Thoracic aorta (tissue), 2 donors: ENCODE results near the gene KIRREL3. TPM values are rescaled to one million over a fixed set of nuclear protein-coding genes. Genes with fewer than 3 reads are reported as not detected.

Source experiments
- ATAC-seq: fragments of 150-250 bp; one replicate; pipeline ENCODE4 v1.8.0; 2017; ENCODE audit warnings: low read depth; ENCODE audit not compliant: insufficient number of reproducible peaks, low FRiP score
- DNase-seq: peaks from one replicate; pipeline ENCODE4 v3.0.0-alpha.2; 2020; ENCODE audit warnings: low spot score
- H3K27ac ChIP-seq, 2 donors: fragments of 200-600 bp; sonication (generic); 1 replicate in 1 of 2; 2 replicates in 1 of 2; pipeline ENCODE4 v1.5.1; 2016; ENCODE audit warnings: mild to moderate bottlenecking in 2 of 2, moderate library complexity in 2 of 2
- H3K27me3 ChIP-seq: fragments of 200-600 bp; sonication (generic); replicated peaks from 2 replicates; pipeline ENCODE4 v1.6.0; 2016; ENCODE audit warnings: mild to moderate bottlenecking; ENCODE audit not compliant: insufficient read depth
- H3K36me3 ChIP-seq: fragments of 200-600 bp; sonication (generic); one replicate; pipeline ENCODE4 v1.5.1; 2016
- H3K4me1 ChIP-seq, 2 donors: fragments of 200-600 bp; sonication (generic); 1 replicate in 1 of 2; 2 replicates in 1 of 2; pipeline versions ENCODE4 v1.5.1 to v1.6.0; 2016; ENCODE audit warnings: low read depth in 2 of 2, mild to moderate bottlenecking in 1 of 2; ENCODE audit not compliant: control insufficient read depth in 1 of 2
- H3K4me3 ChIP-seq: fragments of 200-600 bp; sonication (generic); 2 replicates; pipeline ENCODE4 v1.5.1; 2016; ENCODE audit warnings: mild to moderate bottlenecking
- H3K9me3 ChIP-seq: fragments of 200-600 bp; sonication (generic); 2 replicates; pipeline ENCODE4 v1.5.1; 2016
- CTCF ChIP-seq: fragments of 200-600 bp; sonication (generic); IDR thresholded peaks from one replicate; pipeline ENCODE4 v1.5.1; 2019; ENCODE audit warnings: antibody characterized with exemption
- total RNA-seq, 2 donors: library from RNA; depleted of rRNA; stranded (reverse); fragments of >200 nt; gene quantifications; one replicate each; pipeline versions ENCODE4 v1.1.0 to v1.2.3, GENCODE V29; 2016

The KIRREL3 gene
- total RNA-seq, 2 donors from 2014 or later: not detected

DNA sequence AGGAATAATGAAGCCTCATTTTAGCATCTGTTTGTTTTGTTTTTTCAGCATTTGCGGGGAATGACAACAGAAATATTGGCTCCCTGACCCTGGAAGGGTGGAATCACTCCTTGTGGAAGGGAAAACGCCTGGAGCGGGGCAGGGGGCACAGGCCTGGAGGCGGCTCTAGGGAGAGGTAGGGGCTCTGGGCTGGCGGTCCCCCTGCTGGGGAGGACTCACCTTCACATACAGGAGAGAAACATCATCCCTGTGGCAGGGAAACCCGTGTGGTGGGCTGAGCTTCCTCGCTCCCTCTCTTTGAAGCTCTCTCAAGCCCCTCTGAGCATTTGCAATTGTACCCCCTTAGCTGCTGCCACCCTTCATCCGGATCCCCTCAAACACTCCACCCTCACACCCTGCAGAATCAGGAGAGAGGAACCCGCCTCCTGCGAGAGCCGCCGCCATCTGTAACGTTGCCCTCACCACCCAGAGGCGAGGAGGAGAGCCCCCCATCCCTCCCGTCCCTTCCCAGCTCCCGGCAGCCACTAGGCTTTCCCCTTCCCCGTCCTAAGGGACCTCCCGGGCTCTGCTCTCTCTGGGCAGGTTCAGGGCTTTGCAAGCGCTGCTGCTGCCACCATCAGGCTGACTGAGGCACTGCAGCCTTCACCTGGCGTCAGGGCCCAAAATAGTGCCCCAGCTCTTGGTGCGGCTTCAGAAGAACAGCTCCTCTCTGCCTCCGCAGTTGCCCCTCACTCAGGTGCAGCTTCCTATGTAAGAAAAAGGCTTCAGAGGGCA is 10.4 kb downstream of the KIRREL3 start:
- ATAC-seq (no peak), DNase-seq (no peak)
- TF ChIP-seq CTCF: peak; percentile 68
- Histone ChIP-seq H3K4me1 (no peaks in the 10 kb centered on the region), H3K36me3 (no peaks in the 10 kb centered on the region), H3K9me3 (no peaks in the 10 kb centered on the region), H3K27me3 (no peaks in the 10 kb centered on the region), H3K4me3 (no peak overlapping the region), H3K27ac (no peak overlapping the region)

DNA sequence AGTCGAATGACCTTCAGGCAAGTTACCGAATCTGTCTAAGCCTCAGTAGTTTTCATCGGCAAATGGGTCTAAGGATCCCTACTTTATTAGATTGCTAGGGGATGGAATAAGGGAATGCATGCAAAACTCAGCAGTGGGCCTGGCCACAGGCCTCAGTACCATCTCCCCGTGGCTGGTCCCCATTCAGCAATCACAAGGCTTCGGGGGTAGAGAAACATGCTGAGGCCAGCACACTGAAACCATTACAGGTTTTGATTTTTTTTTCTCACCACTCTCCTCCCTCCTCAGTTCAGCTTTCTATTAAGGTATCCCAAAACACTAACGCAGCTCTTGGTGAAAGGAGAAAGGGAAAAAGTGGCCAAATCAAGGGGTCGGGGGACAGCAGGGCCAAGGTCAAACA is 11.9 kb downstream of the KIRREL3 start:
- H3K4me1 ChIP-seq: no peaks in the 10 kb centered on the region
- no peak overlapping the region for H3K4me3 ChIP-seq
- H3K9me3 ChIP-seq: no peaks in the 10 kb centered on the region
- no peak overlapping the region for H3K27ac ChIP-seq
- DNase-seq: no peak
- TF ChIP-seq CTCF: no peak
- ATAC-seq: no peak
- H3K36me3 ChIP-seq: no peaks in the 10 kb centered on the region
- no peaks in the 10 kb centered on the region for H3K27me3 ChIP-seq

DNA sequence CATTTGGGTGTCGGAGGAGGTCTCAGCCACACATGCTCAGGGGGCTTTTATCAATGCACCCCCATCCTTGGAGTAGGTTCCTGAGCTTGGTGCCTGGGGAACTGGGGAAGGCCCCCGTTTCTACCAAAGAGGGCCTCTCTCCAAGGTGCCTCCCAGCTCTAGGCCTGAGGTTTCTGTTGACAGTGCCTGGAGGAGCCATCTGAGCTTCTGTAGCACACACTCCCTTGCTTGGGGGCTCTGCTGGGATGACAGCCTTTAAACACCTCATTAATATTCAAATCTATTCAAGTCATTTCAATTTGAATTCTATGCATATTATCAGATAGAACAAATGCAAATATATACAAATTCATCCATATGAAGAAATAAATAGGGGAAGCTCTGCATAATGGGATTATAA is 18.9 kb downstream of the KIRREL3 start:
- ATAC-seq (no peak), DNase-seq (no peak)
- no peak for TF ChIP-seq CTCF
- H3K27ac ChIP-seq: no peak overlapping the region
- no peaks in the 10 kb centered on the region for H3K36me3 ChIP-seq
- no peak overlapping the region for H3K4me3 ChIP-seq
- H3K4me1 ChIP-seq: no peaks in the 10 kb centered on the region
- H3K27me3 ChIP-seq: no peaks in the 10 kb centered on the region
- H3K9me3 ChIP-seq: no peaks in the 10 kb centered on the region

DNA sequence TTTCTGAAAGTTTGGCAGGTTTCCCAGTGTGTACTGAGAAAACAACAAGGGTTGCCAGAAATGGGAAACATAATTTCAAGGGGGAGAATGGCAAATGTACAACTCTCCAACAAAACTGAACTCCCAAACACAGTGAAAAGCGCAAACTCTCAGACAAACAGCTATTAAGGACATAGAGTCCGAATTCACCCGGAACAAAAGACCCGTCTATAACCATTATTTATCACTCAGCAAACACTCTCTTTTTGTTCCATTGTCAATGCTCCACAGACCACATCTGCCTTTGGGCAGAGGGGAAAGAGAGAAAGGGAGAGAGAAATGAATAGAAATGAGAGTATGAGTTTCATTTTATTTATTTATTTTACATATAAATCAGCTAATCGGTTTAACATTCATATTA is 21.7 kb downstream of the KIRREL3 start:
- no peak for DNase-seq
- no peaks in the 10 kb centered on the region for H3K4me1 ChIP-seq
- no peaks in the 10 kb centered on the region for H3K27me3 ChIP-seq
- no peak for TF ChIP-seq CTCF
- H3K4me3 ChIP-seq: no peak overlapping the region
- no peak for ATAC-seq
- no peaks in the 10 kb centered on the region for H3K9me3 ChIP-seq
- no peak overlapping the region for H3K27ac ChIP-seq
- no peaks in the 10 kb centered on the region for H3K36me3 ChIP-seq

DNA sequence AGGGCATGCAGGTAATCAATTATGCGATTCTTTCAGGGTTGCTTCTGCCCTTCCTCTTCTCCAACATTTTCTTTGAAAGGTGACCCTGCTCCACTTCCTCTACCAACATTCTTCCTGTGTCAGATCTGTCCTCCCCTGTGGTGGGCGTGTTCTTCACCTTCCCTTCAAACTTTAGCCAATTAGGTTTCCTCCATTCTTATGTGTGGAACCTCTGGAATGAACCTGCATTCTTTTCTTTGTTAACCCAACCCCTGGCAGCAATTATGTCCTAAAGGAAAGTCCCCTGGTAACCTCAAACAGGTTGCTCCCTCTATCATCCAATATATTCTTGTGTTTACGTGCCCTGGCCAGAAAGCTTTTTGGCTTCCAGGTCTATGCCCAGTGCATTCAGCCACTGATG is 22.4 kb downstream of the KIRREL3 start:
- Histone ChIP-seq H3K36me3 (no peaks in the 10 kb centered on the region), H3K9me3 (no peaks in the 10 kb centered on the region), H3K27me3 (no peaks in the 10 kb centered on the region), H3K4me1 (no peaks in the 10 kb centered on the region), H3K27ac (no peak overlapping the region), H3K4me3 (no peak overlapping the region)
- ATAC-seq: no peak
- no peak for DNase-seq
- TF ChIP-seq CTCF: no peak
